Stimulated activated naive CD4-positive, alpha-beta T cell treated with Interleukin-2 at 50 U/mL for 16 hours (primary cell): Measurements from ENCODE around the gene OSBPL10.
"Not testable (repeated sequence)": the region's sequence is repeated elsewhere in the genome, so short reads cannot be mapped to it uniquely, and the experiment has no call there.

ENCODE experiments used
- DNase-seq: peaks from one replicate; lab custom pipeline; 2025; lab: John Stamatoyannopoulos, UW

Gene OSBPL10

DNA sequence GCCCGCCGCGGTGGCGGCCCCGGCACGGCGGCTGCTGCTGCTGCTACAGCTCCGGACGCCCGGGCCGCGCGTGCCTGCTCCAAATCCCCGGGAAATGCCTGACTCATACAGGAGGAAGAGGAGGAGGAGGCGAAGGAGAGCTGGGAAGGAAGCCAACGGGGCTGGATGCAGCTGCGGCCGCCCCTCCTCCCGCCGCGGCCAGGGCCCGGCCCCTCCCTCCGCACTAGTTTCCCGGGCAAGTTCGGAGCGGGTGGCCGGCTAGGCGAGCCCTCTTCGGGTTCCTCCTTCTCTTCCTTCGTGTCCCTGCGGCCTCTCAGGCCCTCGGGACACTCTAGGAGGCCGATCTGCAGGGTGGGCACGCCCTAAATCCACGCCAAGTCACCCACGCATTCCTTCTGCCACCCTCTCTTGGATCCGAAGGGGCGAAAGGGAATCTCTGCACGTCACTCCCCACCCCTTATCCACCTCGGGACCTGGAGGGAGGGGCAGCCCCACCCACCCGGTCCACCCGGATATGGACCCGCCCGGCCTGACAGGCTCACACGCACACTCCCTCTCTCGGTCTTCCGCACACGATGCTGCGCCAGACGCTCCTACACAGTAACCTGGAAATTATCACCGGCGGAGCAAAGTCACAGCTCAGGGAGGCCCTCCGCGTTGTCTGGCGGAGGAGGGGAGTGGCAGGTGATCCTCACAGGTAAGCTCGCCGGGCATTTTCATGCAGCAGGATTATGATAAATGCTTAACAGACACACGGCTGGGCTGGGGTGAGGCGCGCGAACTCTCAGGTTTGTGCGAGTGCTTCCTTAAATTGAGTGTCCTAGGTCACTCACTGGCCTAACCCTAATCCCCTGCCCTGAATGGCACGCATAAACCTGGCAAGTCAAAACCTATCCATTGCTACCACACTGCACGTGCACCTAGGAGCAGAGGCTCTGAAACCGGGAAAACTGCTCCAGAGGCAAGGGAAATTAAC lies at the start of gene OSBPL10, which contains the start of gene ZNF860:
Gene OSBPL10 (minus strand): TSS at position 57 of the 976 bp plus-strand sequence. CDS start 83 bp downstream, outside the sequence.
Gene ZNF860 (plus strand): TSS at position 545 of the 976 bp plus-strand sequence. CDS start 7,330 bp downstream, outside the sequence.
- peak; percentile 13 for DNase-seq

DNA sequence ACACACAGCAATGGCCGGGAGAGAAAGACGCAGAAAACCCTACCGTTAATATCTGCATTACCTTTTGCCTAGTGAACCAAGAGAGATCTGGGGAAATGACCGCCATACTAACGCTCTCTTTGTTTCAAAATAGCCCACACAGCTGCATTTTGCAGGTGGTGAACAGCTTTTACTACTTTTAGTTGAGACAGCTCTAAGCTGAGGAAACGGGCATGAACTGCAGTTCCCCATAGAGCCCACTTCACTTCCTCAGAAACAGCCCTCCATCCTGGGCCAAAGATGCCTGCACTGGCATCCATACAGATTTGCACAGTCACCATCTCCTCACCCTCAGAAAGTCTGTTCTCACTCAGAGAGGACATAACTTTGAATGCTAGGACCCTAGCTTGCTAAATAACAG lies 45.5 kb upstream of the OSBPL10 start:
- DNase-seq = no peak

DNA sequence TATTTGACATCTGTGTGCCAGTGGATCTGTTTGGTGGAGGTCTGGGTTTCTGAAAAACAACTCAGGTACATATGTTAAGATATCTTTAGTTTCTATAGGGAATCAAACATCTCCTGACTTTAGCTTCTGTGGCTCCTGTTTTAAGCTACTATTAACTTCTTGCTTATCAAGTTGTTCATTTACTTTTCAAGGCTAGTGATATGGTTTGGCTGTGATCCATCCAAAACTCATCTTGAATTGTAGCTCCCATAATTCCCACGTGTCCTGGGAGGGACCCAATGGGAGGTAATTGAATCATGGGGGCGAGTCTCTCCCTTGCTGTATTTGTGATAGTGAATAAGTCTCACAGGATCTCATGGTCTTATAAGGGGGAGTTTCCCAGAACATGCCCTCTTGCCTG lies 41.9 kb upstream of the OSBPL10 start:
- no peak for DNase-seq

DNA sequence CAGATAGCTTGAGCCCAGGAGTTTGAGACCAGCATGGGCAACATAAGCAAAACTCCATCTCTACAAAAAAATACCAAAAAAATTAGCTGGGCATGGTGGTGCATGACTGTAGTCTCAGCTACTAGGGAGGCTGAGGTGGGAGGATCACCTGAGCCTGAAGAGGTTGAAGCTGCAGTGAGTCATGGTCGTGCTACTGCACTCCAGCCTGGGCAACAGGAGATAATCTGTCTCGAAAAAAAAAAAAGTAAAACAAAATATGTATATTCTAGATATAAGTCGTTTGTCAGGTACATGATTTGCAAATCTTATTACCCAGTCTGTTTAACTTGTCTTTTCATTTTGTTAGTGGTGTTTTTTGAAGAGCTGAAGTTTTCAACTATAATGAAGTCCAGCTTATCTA lies 40.7 kb upstream of the OSBPL10 start:
- DNase-seq = no peak

DNA sequence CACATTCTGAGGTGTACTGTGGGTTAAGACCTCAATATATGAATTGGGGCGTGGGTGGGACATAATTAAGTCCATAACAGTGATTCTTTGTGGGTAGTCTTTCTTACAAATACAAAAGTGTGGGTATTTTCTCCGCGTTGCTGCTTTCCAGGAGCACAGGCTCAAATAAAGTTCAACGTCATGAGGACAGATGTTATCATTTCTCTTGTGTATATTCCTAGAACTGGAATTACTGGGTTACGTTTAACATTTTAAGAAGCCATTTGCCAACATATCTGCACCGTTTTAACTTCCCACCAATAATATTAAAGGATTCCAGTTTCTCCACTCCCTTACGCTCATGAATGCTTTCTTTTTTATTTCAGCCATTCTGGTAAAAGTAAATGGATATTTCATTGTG lies 40.1 kb upstream of the OSBPL10 start:
- DNase-seq = no peak

DNA sequence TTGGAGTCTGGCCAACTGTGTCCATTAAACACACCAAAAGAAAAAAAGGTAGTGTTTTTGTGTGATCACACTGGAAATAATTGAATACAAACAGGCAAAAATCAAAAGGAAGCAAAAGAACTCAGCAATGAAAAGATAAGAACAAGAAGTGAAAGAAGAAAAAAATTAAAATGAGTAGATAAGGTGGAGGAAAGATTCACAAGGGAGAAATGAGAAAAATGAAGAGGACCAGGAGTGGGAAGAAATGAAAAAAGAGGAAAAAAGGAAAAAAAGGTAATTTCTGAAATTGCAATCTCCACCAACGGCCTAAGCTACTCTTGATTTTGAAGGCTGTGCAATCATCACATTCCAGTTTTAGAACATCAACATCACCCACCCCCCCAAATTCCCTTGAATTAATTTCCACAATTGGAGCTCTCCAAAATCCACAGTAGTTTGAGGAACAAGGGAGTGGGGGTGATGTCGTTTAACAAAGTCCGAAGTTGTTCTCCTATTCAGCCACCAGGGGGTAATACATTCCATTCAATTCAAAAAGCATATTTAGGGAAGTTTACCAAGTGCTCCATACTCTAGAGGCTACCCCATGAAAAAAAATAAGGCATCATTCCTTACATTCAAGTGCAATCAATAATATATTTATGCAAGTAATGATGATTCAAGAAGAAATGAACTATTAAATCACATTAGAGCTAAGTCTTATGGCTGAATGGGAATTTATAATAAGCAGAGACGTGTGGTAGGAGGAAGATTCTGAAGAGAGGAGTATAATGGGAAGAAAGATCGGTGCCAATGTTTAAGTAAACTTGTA lies 37.9 kb upstream of the OSBPL10 start:
- no peak for DNase-seq

- no peak for DNase-seq
Observed at GRCh38 chr3:32017286-32017685, 36.2 kb upstream of the OSBPL10 start.

DNA sequence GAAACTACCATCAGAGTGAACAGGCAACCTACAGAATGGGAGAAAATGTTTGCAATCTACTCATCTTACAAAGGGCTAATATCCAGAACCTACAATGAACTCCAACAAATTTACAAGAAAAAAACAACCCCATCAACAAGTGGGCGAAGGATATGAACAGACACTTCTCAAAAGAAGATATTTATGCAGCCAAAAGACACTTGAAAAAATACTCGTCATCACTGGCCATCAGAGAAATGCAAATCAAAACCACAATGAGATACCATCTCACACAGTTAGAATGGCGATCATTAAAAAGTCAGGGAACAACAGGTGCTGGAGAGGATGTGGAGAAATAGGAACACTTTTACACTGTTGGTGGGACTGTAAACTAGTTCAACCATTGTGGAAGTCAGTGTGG lies 34.6 kb upstream of the OSBPL10 start:
- DNase-seq = not testable (repeated sequence)

- not testable (repeated sequence) for DNase-seq
Observed at GRCh38 chr3:32010699-32011098, 29.6 kb upstream of the OSBPL10 start.

DNA sequence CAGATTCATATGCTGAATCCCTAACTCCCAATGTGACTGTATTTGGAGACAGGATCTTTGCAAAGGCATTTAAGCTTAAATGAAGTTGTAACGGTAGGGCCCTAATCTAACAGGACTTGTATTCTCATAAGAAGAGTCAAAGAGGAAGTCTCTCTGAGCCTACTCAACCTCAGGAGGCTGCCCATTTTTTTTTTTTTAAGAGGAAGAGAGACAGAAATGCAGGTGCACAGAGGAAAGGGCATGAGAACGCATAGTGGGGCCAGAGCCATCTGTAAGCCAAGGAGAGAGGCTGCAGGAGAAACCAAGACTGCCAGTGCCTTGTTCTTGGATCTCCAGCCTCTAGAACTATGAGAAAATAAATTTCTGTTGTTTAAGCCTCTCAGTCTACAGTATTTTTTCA lies 28.9 kb upstream of the OSBPL10 start:
- DNase-seq = no peak

DNA sequence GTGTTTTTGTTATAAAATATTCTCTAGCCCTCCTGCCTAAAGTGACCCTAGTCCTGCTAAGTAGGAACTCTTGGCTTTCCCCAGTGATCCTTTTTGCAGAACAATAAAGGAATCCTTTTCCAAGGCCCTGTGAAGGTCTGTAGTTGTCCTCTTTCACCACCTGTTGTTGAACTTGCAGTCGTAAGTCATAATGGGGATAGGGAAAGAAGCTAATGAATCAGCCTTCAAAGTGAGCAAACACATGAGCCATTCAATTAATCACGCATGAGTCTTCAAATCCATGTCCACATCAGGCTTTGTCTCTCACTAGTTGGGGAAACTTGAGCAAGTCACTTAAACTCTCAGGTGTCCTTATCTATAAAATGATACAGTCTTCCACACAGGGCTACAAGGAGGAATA lies 28.0 kb upstream of the OSBPL10 start:
- no peak for DNase-seq

GRCh38 chr3:32004113-32004765 lies 23.2 kb upstream of the OSBPL10 start:
- DNase-seq = no peak

GRCh38 chr3:32003380-32003779 lies 22.3 kb upstream of the OSBPL10 start:
- no peak for DNase-seq

DNA sequence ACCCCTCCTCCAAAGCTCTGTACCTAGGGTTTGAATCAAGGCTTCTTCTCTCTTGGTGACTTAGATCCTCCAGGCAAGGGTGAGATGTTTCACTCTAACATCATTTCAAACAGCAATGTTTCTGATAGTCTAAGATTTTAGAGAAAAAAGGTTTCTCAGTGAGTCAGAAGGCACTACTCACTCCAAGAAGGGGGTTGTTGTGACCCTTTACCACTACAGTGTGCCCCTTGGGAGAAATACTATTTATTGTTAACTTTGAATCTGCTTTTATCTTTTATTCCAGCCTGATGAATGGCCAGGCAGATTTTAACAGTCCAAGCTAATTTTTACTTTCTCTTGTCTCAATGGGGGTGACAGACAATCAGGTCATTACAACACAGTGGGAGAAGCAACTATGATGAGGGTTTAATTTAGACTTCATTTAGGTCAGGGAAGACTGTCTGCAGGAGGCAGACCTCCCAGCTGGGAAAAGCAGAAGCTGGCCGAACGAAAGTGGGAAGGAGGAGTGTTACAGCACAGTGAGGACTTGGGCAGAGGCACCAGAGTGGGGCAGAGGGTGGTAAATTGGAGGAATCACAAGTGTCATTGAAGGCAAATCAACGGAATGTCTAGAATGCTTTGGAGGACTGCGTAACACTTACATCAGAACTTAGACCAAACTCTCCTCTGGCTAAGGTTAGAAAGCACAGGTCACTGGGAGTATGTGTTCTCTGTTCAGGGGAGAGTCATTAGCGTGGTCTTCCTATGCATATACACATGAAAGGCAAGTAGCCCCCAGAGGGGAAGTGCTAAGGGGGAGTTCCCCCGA lies 21.7 kb upstream of the OSBPL10 start:
- DNase-seq = no peak

GRCh38 chr3:32000877-32001276 lies 19.8 kb upstream of the OSBPL10 start:
- no peak for DNase-seq

DNA sequence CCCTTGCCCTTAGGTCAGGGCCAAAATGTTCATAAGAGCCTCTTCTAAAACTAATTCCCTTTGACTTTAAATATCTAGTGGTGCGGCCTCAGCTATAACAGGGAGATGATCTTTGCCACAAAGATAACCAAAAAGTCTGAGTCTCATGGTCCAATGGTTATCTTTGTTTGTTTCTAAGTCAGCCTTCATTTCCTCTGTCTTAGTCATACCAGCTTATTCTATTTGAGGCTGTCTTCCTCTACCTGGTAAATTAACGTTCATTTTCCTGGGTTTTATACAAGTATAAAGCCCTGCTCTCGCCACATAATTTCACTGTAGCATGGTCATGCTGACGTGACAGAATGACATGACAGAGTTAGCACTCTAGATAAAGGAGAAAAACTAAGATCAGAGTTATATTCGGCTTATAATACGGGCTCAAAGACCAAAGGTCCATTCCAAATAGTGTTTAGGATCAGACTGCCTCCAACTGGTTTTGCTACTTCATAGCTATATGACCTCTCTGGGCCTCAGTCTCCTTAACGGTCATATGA lies 18.9 kb upstream of the OSBPL10 start:
- no peak for DNase-seq

- DNase-seq = no peak
Observed at GRCh38 chr3:31997500-31997899, 16.4 kb upstream of the OSBPL10 start.

- no peak for DNase-seq
Observed at GRCh38 chr3:31996195-31996594, 15.1 kb upstream of the OSBPL10 start.

DNA sequence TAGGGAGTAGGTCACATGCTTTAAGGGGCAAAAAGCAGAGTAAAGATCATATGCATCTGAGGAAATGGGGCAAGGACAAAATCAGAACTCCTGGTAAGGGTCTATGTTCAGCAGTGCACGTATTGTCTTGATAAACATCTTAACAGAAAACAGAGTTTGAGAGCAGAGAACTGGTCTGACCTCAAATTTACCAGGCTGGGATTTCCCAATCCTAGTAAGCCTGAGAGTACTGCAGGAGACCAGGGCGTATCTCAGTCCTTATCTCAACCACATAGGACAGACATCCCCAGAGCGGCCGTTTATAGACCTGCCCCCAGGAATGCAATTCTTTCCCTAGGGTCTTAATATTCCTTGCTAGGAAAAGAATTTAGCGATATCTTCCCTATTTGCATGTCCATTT lies 14.0 kb upstream of the OSBPL10 start:
- DNase-seq = not testable (repeated sequence)

DNA sequence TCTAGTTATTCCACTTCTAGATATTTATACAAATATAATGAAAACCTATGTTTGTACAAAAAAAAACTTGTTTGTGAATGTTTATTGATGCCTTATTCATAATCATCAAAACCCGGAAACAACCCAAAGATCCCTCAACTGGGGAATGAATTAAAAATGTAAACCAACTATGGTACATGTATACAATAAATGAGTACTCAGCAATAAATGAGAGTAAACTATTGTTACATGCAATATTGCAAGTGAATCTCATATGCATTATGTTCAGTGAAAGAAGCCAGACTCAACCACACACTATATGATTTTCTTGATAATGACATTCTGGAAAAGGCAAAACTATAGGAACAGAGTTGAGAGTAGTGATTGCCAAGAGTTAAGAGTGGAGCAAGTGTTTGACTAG lies 12.8 kb upstream of the OSBPL10 start:
- DNase-seq = no peak

DNA sequence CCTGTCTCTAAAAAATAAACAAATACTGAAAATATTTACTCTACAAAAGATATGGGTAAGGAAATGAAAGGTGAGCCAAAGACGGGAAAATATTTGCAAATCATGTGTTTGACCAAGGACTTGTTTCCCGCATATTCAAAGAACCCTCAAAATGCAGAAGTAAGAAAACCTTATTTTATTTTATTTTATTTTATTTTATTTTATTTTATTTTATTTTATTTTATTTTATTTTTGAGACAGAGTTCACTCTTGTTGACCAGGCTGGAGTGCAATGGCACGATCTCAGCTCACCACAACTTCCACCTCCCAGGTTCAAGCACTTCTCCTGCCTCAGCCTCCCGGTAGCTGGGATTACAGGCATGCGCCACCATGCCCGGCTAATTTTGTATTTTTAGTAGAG lies 11.9 kb upstream of the OSBPL10 start:
- DNase-seq = not testable (repeated sequence)
